ENCODE measurements around the gene TANGO2. TPM values are rescaled to one million over a fixed set of nuclear protein-coding genes. Genes with fewer than 3 reads are reported as not detected.

TANGO2 gene
- polyA plus RNA-seq, 1 donor from 2014 or later, result 12.7 TPM

DNA sequence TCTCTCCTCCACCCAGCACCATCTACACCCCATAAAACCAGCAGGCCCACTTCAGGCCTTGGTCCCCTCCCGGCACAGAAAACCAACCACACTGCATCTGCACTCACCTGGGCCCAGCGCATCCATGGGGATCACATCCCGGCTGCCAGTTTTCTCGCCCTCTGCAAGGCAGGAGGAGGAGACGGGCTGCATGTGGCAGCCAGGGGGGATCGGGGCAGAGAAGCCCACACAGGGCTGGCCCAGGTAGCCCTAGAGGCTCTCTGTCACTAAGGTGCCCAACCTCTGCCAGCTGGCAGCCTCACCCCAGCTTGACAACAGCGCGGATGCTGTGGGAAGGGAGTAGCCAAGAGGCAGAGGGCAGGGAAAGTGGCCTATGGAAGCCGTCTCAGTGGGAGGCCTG lies 48.7 kb upstream of the TANGO2 start:
- no peak overlapping the region for H2AFZ ChIP-seq (ENCODE audit: low read depth, low read length)
- H4K20me1 ChIP-seq (ENCODE audit: insufficient read depth), result no peaks in the 10 kb centered on the region
- H3K9ac ChIP-seq (ENCODE audit: low read length), result no peak overlapping the region
- no peak overlapping the region for H3K27ac ChIP-seq (ENCODE audit: low read length)
- no peaks in the 10 kb centered on the region for H3F3A ChIP-seq (ENCODE audit: insufficient read depth, low read length, poor library complexity, severe bottlenecking)
- no peaks in the 10 kb centered on the region for H3K9me3 ChIP-seq (ENCODE audit: low read length)
- no peaks in the 10 kb centered on the region for H3K9me2 ChIP-seq (ENCODE audit: insufficient read depth, low read length)
- TF ChIP-seq SMC3 (conservative IDR thresholded peaks at IDR 0.05; ENCODE audit: poor library complexity) (no peak), RAD21 (conservative IDR thresholded peaks at IDR 0.05) (no peak), REST (IDR thresholded peaks at IDR 0.05; ENCODE audit: borderline replicate concordance) (no peak), EZH2 (IDR thresholded peaks at IDR 0.05; ENCODE audit: borderline replicate concordance, insufficient read depth, low read length, poor library complexity, severe bottlenecking) (no peak), MXI1 (conservative IDR thresholded peaks at IDR 0.05; ENCODE audit: poor library complexity, severe bottlenecking) (no peak), EP300 (conservative IDR thresholded peaks at IDR 0.05; ENCODE audit: poor library complexity, severe bottlenecking) (no peak), POLR2AphosphoS5 (IDR thresholded peaks at IDR 0.05) (no peak), TAF1 (IDR thresholded peaks at IDR 0.05; ENCODE audit: low read depth) (no peak)
- TF ChIP-seq, protein P1, sequence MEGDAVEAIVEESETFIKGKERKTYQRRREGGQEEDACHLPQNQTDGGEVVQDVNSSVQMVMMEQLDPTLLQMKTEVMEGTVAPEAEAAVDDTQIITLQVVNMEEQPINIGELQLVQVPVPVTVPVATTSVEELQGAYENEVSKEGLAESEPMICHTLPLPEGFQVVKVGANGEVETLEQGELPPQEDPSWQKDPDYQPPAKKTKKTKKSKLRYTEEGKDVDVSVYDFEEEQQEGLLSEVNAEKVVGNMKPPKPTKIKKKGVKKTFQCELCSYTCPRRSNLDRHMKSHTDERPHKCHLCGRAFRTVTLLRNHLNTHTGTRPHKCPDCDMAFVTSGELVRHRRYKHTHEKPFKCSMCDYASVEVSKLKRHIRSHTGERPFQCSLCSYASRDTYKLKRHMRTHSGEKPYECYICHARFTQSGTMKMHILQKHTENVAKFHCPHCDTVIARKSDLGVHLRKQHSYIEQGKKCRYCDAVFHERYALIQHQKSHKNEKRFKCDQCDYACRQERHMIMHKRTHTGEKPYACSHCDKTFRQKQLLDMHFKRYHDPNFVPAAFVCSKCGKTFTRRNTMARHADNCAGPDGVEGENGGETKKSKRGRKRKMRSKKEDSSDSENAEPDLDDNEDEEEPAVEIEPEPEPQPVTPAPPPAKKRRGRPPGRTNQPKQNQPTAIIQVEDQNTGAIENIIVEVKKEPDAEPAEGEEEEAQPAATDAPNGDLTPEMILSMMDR (IDR thresholded peaks at IDR 0.05; ENCODE audit: poor library complexity, severe bottlenecking), result no peak
- no peak overlapping the region for H3K4me3 ChIP-seq (ENCODE audit: low read length)
- no peaks in the 10 kb centered on the region for H3K79me2 ChIP-seq (replicated peaks; ENCODE audit: insufficient read depth, low read length)
- H3K27me3 ChIP-seq (ENCODE audit: insufficient read depth, low read depth, low read length), result no peaks in the 10 kb centered on the region
- H3K36me3 ChIP-seq (ENCODE audit: insufficient read depth, low read length), result peaks cover 16% of the 10 kb centered on the region
- no peak overlapping the region for H3K4me2 ChIP-seq (ENCODE audit: low read length)

DNA sequence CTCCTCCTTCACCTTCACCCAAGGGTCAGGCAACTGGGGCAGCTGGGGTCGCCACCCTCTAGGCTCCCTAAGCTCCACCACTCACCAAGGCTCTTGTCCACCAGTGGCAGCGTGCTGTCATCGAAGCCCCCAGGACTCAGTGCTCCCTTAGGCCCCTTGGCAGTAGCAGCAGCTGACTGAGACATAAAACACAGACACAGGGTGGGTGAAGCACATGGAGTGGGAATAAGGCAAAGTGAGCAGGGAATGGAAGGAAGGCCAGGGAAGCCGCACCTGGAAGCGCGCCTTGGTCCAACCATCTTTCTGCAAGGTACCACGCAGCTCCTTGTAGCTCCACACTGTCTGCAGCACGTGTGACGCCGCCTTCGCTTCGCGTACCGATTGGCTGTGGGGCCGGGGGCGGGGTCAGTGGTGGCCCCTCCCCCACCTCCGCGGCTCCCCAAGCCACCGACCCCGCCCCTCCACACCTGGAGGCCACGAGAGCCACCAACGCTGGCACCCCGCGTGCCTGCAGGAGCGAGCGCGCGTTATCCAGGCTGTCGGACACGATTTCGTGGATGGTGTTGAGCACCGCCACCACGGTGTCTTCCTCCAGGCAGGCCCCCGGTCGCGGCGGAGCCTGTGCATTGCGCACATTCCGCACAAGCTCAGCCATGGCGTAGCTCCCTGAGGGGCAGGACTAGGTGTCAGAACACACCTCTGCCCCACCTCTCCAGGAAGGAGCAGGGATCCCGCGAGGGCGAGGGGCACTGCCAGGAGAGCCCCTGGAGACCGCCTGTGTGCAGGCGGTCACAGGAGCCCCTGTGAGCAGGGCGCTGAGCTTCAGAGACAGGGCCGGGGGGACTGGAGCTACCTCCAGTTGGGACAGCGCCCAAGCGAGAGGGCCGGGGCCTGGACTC lies 48.0 kb upstream of the TANGO2 start:
- Histone ChIP-seq H3K9me2 (ENCODE audit: insufficient read depth, low read length) (no peaks in the 10 kb centered on the region), H3K79me2 (replicated peaks; ENCODE audit: insufficient read depth, low read length) (no peaks in the 10 kb centered on the region), H3K36me3 (ENCODE audit: insufficient read depth, low read length) (peaks cover 16% of the 10 kb centered on the region), H4K20me1 (ENCODE audit: insufficient read depth) (no peaks in the 10 kb centered on the region), H3K27ac (ENCODE audit: low read length) (no peak overlapping the region), H3K4me2 (ENCODE audit: low read length) (no peak overlapping the region), H2AFZ (ENCODE audit: low read depth, low read length) (no peak overlapping the region), H3K4me3 (ENCODE audit: low read length) (no peak overlapping the region), H3K9me3 (ENCODE audit: low read length) (no peaks in the 10 kb centered on the region), H3F3A (ENCODE audit: insufficient read depth, low read length, poor library complexity, severe bottlenecking) (no peaks in the 10 kb centered on the region), H3K9ac (ENCODE audit: low read length) (no peak overlapping the region), H3K27me3 (ENCODE audit: insufficient read depth, low read depth, low read length) (no peaks in the 10 kb centered on the region)
- TF ChIP-seq EP300 (conservative IDR thresholded peaks at IDR 0.05; ENCODE audit: poor library complexity, severe bottlenecking) (no peak), EZH2 (IDR thresholded peaks at IDR 0.05; ENCODE audit: borderline replicate concordance, insufficient read depth, low read length, poor library complexity, severe bottlenecking) (no peak), MXI1 (conservative IDR thresholded peaks at IDR 0.05; ENCODE audit: poor library complexity, severe bottlenecking) (no peak), REST (IDR thresholded peaks at IDR 0.05; ENCODE audit: borderline replicate concordance) (no peak), SMC3 (conservative IDR thresholded peaks at IDR 0.05; ENCODE audit: poor library complexity) (no peak), RAD21 (conservative IDR thresholded peaks at IDR 0.05) (no peak), POLR2AphosphoS5 (IDR thresholded peaks at IDR 0.05) (no peak), TAF1 (IDR thresholded peaks at IDR 0.05; ENCODE audit: low read depth) (no peak)
- TF ChIP-seq, protein P1 (IDR thresholded peaks at IDR 0.05; ENCODE audit: poor library complexity, severe bottlenecking), result no peak

Measured in neural cell (in vitro differentiated cells).